HG03139 (cell line): ENCODE measurements around the gene EIF1AD.
"Not testable (repeated sequence)": the region's sequence is repeated elsewhere in the genome, so short reads cannot be mapped to it uniquely, and the experiment has no call there.

ENCODE experiments used
- ATAC-seq: cut with Tn5 transposase; IDR thresholded peaks from one replicate; pipeline ENCODE4 v1.9.1; 2021; ENCODE audit not compliant: unreplicated experiment

EIF1AD gene

DNA sequence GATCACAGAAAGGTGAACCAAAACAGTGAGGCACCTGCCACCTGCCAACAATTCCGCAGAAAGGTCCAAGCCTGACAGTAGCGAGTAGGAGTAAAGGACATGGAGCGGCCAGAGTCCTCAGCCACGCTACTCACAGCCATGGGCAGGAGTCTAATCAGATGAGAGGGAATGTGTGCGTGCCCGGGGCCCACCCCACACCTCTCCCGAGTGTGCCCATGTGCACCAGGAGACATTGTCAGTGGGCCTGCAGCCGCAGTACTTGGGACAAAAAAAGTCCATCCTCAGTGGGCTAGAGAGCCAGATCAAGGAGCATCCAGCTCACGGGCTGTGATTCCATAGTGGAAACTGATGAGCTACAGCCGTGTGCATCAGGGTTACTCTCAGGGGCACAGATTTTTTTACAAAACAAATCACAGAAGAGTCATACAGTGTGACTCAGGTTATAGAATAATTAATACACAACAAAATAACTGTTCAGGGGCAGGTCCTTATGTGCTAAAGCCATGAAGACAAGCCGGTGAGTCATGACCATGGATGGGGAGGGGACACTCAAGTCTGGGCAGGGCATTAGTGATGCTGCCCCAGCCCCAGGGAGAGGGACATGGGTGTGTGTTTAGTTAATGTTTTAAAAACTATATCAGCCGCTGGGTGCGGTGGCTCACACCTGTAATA lies 28.4 kb downstream of the EIF1AD start:
- ATAC-seq, result no peak

DNA sequence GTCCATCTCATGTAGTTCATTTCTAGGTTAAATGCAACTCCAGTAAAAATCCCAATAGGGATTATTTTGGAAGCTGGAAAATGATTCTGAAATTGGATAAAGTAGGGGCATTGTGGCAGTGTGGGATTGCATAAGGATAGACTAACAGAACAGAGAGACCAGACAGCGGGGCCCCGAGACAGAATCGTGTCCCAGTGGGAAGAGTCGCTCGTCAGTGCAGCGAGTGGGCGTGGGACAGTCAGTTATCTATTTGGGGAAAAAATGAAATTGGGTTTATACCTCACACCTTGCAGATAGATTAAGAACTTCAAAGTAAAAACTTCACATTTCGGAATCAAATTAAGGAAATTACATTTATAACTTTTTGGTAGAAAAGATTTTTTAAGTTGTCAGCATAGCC lies 29.8 kb downstream of the EIF1AD start:
- no peak for ATAC-seq

DNA sequence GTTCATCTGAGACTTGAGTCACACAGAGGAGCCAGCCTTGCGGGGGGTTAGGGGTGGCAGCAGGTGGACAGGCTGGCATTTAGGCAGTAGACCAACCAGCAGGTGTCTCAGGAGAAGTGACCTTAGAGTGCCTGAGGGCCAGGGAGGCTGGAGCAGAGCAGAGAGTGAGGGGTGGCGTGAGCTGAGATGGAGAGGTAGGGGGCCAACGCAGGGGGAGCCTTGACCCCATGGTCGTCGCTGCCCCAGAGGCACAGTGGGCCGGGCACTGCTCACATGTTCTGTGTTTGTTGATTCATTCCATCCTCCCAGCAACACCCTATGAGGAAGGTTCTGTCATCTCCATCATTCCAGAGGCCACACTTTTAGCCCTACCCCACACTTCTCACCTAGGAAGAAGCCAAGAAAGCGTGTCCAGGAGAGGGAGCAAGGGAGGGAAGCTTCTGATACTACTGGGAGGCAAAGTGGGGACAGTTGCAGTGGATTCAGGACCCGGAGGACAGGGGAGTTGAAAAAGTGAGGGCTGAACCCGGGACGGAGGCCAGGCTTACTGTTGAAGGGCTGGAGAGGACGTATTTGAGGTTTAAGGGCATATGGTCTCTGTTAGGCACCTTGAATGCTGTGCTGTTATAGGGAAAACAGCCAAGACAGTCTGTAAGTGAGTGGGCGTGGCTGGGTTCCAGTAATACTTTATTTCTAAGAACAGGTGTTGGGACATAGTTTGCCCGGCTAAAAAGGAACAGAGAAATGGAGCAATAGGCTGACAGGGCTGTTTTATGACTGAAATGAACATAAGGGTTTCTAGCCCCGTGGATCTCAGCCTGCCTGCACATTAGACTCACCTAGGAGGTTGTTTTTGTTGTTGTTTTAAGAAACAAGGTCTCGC lies 33.1 kb downstream of the EIF1AD start:
- no peak for ATAC-seq

DNA sequence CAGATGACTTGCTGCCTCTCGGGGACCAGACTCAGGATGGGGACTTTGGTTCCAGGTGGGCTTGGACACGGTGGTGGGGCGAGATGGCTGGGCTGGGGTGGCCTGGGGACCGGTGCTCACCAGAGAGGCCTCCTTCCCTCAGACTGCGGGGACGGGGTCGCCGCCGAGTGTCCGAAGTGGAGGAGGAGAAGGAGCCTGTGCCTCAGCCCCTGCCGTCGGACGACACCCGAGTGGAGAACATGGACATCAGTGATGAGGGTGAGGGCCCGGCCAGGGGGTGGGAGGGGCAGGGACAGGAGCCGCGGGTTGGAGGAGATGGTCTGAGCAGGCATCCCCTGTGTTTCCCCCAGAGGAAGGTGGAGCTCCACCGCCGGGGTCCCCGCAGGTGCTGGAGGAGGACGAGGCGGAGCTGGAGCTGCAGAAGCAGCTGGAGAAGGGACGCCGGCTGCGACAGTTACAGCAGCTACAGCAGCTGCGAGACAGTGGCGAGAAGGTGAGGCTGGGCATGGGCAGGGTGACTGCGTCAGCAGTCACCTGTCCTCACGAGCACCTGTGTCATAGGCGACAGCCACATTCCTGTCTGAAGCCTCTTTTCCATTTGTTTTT lies 34.5 kb downstream of the EIF1AD start:
- ATAC-seq, result no peak

DNA sequence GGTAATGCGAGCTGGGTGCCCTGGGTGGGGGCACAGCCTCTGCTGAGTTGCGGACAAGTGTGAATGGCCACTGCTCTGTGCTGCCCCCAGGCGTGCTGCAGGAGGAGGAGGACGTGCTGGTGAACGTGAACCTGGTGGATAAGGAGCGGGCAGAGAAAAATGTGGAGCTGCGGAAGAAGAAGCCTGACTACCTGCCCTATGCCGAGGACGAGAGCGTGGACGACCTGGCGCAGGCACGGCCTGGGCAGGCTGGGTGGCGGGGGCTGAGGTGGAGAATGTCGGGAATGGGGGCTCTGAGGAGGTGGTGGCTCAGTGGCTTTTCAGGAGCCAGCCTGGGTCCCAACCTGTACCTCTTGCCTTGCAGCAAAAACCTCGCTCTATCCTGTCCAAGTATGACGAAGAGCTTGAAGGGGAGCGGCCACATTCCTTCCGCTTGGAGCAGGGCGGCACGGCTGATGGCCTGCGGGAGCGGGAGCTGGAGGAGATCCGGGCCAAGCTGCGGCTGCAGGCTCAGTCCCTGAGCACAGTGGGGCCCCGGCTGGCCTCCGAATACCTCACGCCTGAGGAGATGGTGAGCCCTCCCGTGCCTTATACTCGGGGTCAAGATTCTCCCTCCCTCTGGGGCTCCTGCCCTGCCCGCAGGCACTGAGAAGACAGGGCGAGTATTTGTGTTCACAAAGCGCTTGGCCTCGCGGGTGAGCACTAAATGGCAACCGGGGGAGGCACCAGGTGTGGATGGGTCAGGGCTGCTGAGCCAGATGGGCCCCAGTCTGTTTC lies 35.8 kb downstream of the EIF1AD start:
- no peak for ATAC-seq

DNA sequence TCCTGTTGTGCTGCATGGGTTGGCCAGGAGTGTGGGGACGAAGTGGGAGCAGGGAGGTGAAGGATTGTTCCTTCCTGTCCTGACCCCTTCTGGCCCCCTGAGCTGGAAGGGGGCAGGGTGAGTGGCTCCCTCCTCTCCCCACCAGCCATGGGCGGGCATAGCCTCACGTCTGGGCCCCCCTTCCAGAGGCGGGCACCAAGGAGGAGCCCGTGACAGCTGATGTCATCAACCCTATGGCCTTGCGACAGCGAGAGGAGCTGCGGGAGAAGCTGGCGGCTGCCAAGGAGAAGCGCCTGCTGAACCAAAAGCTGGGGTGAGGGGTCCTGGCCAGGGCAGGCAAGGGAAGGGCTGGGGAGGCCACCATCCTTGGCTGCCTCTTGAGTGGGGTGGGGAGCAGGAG lies 37.1 kb downstream of the EIF1AD start:
- ATAC-seq, result no peak

DNA sequence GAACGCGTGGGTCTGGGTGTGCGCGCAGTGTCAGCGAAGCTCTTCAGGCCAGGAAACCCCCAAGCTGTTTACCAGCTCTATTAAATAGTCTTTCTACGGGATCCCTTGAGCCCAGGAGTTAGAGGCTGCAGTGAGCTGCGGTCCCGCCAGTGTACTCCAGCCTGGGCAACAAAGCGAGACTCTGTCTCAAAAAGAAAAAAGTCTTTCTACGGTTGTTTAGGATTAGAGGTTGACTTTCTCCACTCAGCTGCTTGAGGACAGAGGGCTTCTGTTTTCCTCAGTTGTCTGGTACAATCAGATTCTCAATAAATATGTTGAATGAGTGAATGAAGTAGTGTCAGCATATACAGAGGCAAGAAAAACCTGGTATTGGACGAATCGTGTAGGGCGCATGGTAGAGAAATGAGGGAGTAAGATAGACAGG lies 39.8 kb downstream of the EIF1AD start:
- no peak for ATAC-seq

DNA sequence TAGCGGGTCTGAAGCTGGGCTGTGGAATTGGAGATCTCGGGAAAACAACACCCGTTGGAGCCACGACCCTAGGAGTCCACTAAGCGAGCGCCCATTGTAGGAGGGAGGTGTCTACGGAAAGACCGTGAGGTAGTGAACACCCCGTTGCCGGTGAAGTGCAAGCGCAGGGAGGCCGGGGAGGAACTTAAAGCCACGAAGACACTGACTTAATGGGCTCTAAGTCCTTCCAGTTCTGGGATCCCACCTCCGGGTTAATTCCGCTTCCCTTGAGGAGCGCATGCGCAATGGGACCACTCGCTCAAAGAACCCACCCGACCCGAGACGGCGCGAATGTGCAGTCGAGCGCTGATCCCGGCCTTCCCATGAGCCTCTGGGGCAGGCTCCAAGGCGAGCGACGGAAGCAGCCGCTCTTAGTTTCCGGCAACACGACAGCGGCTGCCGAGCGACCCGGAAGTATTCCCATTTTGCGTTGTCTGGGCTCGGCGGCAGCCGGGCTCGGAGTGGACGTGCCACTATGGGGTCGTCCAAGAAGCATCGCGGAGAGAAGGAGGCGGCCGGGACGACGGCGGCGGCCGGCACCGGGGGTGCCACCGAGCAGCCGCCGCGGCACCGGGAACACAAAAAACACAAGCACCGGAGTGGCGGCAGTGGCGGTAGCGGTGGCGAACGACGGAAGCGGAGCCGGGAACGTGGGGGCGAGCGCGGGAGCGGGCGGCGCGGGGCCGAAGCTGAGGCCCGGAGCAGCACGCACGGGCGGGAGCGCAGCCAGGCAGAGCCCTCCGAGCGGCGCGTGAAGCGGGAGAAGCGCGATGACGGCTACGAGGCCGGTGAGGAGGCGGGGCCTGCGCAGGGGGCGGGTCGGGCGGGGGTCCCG lies 40.5 kb downstream of the EIF1AD start, which contains the start of gene SART1:
SART1 (plus strand) TSS at position 468 of the 874 bp plus-strand sequence; CDS start at position 515, 47 bp downstream.
- ATAC-seq, result peak; percentile 82

DNA sequence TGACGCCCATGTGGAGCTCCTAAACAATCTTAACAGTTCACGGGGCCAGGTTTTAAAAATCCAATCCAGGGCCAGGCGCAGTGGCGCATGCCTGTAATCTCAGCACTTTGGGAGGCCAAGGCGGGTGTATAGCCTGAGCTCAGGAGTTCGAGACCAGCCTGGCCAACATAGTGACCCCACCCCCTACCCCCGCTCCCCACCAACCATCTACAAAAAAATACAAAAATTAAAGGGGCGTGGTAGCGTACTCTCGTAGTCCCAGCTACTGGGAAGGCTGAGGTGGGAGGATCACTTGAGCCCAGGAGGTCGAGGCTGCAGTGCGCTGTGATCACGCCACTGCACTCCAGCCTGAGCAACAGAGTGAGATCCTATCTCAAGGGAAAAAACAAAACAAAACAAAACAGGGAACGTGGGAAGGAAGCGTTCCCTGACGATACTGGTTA lies 41.1 kb downstream of the EIF1AD start:
- no peak for ATAC-seq

DNA sequence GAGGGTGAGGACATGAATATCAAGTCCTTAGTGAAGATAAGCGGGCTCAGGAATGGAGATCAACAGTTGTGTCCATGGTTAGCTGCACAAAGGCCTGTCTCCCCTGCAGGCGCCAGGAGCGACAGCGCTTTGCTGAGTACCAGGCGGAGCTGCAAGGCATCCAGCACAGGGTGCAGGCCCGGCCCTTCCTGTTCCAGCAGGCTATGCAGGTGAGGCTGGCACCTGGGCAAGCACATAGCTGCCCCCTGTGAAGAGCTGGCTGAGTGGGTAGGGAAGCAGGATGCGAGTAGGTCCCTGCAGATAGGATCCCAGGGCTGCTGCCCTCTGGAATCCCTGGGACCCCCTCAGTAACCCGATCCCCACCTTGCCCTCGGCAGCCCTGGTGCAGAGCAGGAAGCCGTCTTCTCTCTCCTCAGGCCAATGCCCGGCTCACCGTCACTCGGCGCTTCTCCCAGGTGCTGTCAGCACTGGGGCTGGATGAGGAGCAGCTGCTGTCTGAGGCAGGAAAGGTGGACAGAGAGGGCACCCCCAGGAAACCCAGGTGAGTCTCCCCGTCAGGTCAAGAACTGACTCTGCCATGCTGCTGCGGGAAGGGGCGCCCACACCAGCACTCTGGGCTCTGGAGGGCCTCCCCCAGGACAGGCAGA lies 43.1 kb downstream of the EIF1AD start:
- no peak for ATAC-seq

DNA sequence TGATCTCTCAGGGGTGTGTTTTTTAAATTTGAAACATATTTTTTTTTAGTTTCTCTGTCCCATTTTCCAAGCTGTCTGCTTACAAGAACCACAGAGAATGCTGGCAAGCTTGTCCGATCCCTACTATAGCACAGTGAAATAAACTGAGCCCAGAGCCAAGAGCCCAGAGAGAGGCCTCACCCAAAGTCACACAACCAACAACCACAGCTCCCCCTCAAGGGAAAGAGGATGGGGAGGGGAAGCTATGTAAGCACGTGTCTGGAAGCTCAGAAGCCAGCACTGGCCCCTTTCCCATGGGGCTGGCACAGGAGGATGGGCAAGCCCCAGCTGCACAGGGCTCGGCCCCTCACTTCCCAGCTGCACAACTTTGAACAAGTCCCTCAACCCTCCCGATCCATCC lies 43.7 kb downstream of the EIF1AD start:
- no peak for ATAC-seq

DNA sequence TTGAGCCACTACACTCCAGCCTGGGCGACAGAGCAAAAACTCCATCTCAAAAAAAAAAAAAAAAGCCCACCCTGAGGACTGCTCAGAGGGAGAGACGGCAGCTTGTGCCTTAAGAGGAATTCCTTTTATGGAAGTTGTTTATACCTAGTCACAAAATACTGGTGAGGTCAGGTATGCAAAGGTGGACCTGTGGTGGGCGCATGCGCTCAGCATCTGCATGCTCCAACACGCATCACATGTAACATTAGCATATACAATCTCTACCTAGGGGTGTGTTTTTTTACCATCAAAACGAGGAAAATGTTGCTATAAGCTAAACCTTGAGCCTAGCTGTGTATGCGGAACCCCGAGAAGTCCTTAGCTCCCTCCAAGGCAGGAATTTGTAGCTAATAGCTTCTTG lies 47.2 kb downstream of the EIF1AD start:
- no peak for ATAC-seq

DNA sequence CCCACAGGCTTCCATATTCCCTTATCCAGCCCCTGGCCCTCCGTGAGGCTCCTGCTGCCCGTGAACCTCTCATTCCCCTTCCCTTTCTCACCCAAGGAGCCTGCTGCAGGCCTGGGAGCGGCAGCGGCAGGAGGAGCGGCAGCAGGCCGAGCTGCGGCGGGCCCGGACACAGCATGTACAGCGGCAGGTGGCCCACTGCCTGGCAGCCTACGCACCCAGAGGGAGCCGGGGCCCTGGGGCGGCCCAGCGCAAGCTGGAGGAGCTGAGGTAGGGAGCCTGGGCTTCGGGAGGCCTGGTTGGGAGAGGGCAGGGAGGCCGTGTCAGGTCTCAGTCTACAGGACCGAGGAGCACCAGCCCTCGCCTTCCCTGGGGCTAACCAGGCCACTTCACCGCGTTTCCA lies 48.5 kb downstream of the EIF1AD start:
- ATAC-seq, result no peak

DNA sequence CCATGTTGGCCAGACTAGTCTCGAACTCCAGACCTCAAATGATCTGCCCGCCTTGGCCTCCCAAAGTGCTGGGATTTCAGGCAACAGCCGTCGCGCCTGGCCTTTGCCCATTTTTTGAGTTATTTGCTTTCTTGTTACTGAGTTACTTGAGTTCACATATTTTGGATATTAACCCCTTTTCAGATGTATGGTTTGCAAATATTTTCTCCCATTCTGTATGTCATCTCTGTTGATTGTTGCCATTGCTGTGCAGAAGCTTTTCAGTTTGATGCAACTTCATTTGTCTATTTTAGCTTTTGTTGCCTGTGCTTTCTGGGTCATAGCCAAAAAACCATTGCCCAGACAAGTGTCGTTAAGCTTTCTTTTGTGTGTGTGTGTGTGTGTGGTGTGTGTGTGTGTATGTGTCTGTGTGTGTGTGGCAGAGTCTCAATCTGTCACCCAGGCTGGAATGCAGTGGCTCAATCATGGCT lies 49.9 kb downstream of the EIF1AD start:
- ATAC-seq, result no peak

DNA sequence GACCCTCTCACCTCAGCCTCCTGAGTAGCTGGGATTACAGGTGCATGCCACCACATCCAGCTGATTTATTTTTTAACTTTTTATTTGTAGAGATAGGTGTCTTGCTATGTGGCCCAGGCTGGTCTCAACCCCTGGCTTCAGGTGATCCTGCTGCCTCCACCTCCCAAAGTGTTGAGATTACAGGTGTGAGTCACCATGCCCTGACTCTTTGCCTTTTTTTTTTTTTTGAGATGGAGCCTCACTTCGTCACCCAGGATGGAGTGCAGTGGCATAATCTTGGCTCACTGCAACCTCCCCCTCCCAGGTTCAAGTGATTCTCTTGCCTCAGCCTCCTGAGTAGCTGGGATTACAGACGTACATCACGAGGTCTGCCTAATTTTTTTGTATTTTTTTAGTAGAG lies 50.3 kb downstream of the EIF1AD start:
- ATAC-seq, result not testable (repeated sequence)

DNA sequence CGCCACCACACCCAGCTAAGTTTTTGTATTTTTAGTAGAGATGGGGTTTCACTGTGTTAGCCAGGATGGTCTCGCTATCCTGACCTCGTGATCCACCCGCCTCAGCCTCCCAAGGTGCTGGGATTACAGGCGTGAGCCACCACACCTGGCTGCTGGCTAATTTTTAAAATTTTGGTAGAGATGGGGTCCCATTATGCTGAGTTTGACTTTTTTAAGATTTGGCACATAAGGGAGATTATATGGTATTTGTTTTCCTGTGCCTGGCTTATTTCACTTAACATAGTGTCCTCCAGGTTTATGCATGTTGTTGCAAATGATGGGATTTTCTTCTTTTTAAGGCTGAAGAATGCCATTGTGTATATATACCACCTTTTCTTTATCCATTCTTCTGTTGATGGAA lies 51.2 kb downstream of the EIF1AD start:
- not testable (repeated sequence) for ATAC-seq

DNA sequence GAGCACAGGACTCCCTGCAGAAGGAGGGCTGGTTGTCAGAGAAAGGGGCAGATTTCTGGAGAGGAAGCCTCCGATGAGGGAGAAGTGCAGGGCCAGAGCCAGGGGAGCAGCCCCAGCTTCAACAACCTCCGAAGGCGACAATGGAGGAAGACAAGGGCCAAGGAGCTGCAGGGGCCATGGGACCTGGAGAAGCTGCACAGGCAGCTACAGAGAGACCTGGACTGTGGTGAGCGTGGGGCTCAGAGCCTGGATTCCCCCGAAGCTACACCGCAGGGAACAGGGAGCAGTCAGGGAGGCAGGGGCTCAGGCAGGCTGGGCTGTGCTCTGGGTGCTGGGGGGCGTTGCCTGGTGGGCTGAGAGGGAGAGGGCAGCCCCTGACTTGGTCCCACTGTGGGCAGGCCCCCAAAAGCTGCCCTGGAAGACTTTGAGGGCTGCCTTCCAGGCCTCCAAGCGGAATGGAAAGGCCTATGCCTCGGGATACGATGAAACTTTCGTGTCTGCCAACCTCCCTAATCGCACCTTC lies 54.3 kb downstream of the EIF1AD start:
- no peak for ATAC-seq

DNA sequence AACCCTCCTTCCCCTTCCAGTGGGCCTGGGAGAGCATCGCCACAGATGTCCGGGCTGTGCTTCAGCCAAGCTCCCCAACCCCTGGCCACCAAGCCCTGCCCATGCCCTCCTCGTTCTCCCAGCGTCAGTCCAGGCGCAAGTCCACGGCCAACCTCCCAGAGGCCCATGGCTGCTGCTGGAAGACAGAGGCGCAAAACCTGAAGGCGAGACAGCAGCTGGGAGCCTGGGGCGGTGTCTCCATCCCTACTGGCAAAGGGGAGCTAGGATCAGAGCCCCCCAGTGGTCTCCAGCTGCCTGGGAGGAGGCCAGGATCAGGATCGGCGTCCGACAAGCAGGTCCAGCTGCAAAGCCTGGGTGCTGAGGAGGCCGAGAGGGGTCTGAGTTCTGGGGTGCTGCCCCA lies 54.8 kb downstream of the EIF1AD start:
- ATAC-seq, result no peak

DNA sequence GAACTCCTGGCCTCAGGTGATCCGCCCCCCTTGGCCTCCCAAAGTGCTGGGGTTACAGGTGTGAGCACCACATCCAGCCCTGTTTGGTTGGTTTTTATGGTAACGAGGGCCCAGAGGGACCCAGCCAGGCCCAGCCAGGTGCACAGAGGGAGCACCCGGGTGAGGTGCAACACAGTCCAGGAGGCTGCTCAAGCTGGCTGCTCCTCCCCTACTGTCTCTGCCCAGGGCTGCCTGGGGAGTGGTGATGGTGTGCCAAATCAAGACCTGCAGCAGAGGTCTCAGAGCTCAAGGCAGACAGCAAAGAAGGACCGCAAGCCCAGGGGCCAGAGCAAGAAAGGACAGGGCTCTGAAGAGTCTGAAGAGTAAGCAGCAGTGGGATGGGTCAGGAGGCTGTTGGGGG lies 55.3 kb downstream of the EIF1AD start:
- ATAC-seq, result no peak
